Pancreas (tissue), 10 donors: ENCODE measurements around the gene ST8SIA1. TPM values are rescaled to one million over a fixed set of nuclear protein-coding genes. Genes with fewer than 3 reads are reported as not detected.

ENCODE experiments used
- ATAC-seq, 4 donors: fragments of 200-7000 bp; cut with Tn5 transposase; one replicate each; pipeline versions ENCODE4 v1.8.0 to v1.9.1; 2020; ENCODE audit warnings: mild to moderate bottlenecking in 4 of 4, moderate library complexity in 4 of 4
- DNase-seq, 6 donors: peaks; one replicate each; pipeline ENCODE4 v3.0.0-alpha.2; 2020
- FAIRE-seq: peaks from 2 replicates; lab custom pipeline; 2012; peaks lifted over from hg19 to GRCh38; lab: Jason Lieb, UNC
- H3K27ac ChIP-seq, 4 donors: fragments of 200-600 bp; sonication (generic); 1 replicate in 3 of 4; 2 replicates in 1 of 4; pipeline versions ENCODE4 v1.5.0 to v1.8.0; 2020
- H3K27me3 ChIP-seq, 4 donors: fragments of 200-600 bp; one replicate each; pipeline ENCODE4 v1.8.0; 2021
- H3K36me3 ChIP-seq, 3 donors: fragments of 200-600 bp; sonication (generic) in 1 of 3; one replicate each; pipeline versions ENCODE4 v1.5.0 to v1.8.0; 2020 to 2021
- H3K4me1 ChIP-seq, 3 donors: fragments of 200-600 bp; one replicate each; pipeline ENCODE4 v1.8.0; 2021
- H3K4me3 ChIP-seq, 4 donors: fragments of 200-600 bp; sonication (generic) in 2 of 4; one replicate each; pipeline versions ENCODE4 v1.5.0 to v1.8.0; 2020 to 2021
- H3K9me3 ChIP-seq, 4 donors: fragments of 200-600 bp; one replicate each; pipeline ENCODE4 v1.8.0; 2021
- CTCF ChIP-seq, 4 donors: fragments of 200-600 bp; sonication (generic) in 3 of 4; IDR thresholded peaks; one replicate each; pipeline versions ENCODE4 v1.5.0 to v1.8.0; 2021; ENCODE audit warnings: antibody characterized with exemption in 4 of 4
- WGBS, 2 donors: extraction: QIAGEN DNeasy Blood & Tissue Kit; methylation state at CpG; one replicate each; pipeline ENCODE4 v1.1.7; 2013; 5-methylcytosine and 5-hydroxymethylcytosine counted together
- intact Hi-C, 3 donors: fragments of 100-400 bp; cut with DNase I; formaldehyde crosslinking; loops; one replicate each; pipeline versions ENCODE4 v1.11.1 to v1.14.2; 2022
- polyA plus RNA-seq, 2 donors: library from polyadenylated mRNA; stranded (reverse); fragments of 200-250 nt; gene quantifications; one replicate each; pipeline ENCODE4 v1.2.3, GENCODE V29; 2013
- total RNA-seq, 6 donors: library from RNA; stranded (reverse); fragmentation: NEBNext Ultra II Directional in 4 of 6; extraction: Animal tissue kit (Norgen Biotek cat#: 25700) in 4 of 6; gene quantifications; one replicate each; pipeline versions ENCODE4 v1.2.1 to v1.2.4, GENCODE V29; 2021 to 2023
- donor health status: healthy with polysubstance abuse.
- donor health status: DM: no; HTN: no; CAD: no; lungs with moderate emphysema.
- donor health status: DM: no; HTN: no; CAD: no.
- donor health status: control.
- donor health status: control.
- donor health status: Bipolar disorder and iron deficiency.
- donor health status: DM: yes; HTN: yes; CAD: no.
- donor health status: DM: no; HTN: no; CAD: no.
- donor health status: DM: no; HTN: no; CAD: no.
- donor health status: DM: yes; HTN: yes; CAD: no.

ST8SIA1 gene
- total and polyA plus RNA-seq, 8 donors, result 0.38 to 1.5 (median 0.88) TPM; not detected in 2

- Histone ChIP-seq H3K36me3 (no peaks in the 10 kb centered on the region), H3K9me3 (no peaks in the 10 kb centered on the region), H3K27me3 (no peaks in the 10 kb centered on the region), H3K4me3 (no peak overlapping the region), H3K4me1 (no peaks in the 10 kb centered on the region), H3K27ac (no peak overlapping the region)
- FAIRE-seq (no peak), DNase-seq (no peak), ATAC-seq (no peak)
- TF ChIP-seq CTCF (IDR thresholded peaks at IDR 0.05), result no peak
- intact Hi-C loops, result no loop called here
Measured at GRCh38 chr12:22372277-22372837, 37.9 kb upstream of the ST8SIA1 start.

DNA sequence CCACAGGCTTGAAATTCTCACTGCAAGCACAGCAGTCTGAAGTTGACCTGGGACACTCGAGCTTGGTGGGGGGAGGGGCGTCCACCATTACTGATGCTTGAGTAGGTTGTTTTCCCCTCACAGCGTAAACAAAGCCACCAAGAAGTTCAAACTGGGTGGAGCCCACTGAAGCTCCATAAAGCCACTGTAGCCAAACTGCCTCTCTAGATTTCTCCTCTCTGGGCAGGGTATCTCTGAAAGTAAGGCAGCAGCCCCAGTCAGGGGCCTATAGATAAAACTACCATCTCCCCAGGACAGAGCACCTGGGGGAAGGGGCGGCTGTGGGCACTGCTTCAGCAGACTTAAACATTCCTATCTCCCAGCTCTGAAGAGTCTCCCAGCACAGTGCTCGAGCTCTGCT is 31.7 kb upstream of the ST8SIA1 start:
- Histone ChIP-seq H3K27me3 (no peaks in the 10 kb centered on the region), H3K36me3 (no peaks in the 10 kb centered on the region), H3K4me1 (no peaks in the 10 kb centered on the region), H3K4me3 (no peak overlapping the region), H3K9me3 (no peaks in the 10 kb centered on the region), H3K27ac (no peak overlapping the region)
- ATAC-seq (no peak), DNase-seq (no peak), FAIRE-seq (no peak)
- 39 to 51% methylated on average over 5 of the region's 5 CpGs for WGBS, 2 donors
- intact Hi-C loops, result no loop called here
- no peak for TF ChIP-seq CTCF (IDR thresholded peaks at IDR 0.05)

DNA sequence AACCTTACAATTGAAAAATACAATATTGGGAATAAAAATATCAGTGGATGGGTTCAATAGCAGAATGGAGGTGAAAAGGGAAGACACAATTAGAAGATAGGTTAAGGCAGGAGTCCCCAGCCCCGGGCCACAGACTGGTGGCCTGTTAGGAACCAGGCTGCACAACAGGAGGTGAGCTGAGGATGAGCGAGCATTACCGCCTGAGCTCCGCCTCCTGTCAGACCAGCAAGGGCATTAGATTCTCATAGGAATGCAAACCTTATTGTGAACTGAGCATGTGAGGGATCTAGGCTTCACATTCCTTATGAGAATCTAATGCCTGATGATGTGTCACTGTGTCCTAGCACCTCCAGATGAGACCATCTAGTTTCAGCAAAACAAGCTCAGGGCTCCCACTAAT is 27.3 kb upstream of the ST8SIA1 start:
- 54 to 59% methylated on average over 4 of the region's 4 CpGs for WGBS, 2 donors
- ATAC-seq, result no peak
- no peak for DNase-seq
- Histone ChIP-seq H3K36me3 (no peaks in the 10 kb centered on the region), H3K9me3 (no peaks in the 10 kb centered on the region), H3K27ac (no peak overlapping the region), H3K4me3 (no peak overlapping the region), H3K4me1 (no peaks in the 10 kb centered on the region), H3K27me3 (no peaks in the 10 kb centered on the region)
- no peak for TF ChIP-seq CTCF (IDR thresholded peaks at IDR 0.05)
- FAIRE-seq, result no peak
- intact Hi-C loops, result no loop called here

DNA sequence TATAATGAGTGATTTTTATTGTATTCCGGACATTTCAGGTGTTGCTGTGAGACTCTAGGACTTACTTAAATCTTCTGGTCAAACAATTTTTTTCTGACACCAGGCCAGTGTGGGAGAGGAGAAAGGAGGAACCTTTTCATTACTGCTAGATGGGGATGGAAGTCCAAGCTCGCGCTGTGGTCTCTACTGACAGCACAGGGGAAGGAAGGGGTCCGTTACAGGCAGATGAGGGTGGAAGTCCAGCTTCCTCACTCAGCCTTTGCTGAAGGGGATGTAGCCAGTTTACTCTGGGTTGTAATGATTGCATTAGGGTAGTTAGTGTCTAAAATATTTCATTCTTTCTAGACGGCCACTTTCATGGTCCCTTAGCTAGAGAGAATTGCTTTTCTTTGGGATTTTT is 26.3 kb upstream of the ST8SIA1 start:
- H3K27me3 ChIP-seq, result no peaks in the 10 kb centered on the region
- H3K36me3 ChIP-seq, result no peaks in the 10 kb centered on the region
- peak in 1 of 4 donors; percentile 52 for ATAC-seq
- no peaks in the 10 kb centered on the region for H3K9me3 ChIP-seq
- no peak overlapping the region for H3K4me3 ChIP-seq
- no peak for DNase-seq
- WGBS, 2 donors, result 61 to 68% methylated on average over 5 of the region's 5 CpGs
- intact Hi-C loops, result no loop called here
- FAIRE-seq, result no peak
- H3K27ac ChIP-seq, result no peak overlapping the region
- no peak for TF ChIP-seq CTCF (IDR thresholded peaks at IDR 0.05)
- H3K4me1 ChIP-seq, result no peaks in the 10 kb centered on the region

- no peak for FAIRE-seq
- no peak for TF ChIP-seq CTCF (IDR thresholded peaks at IDR 0.05)
- H3K27me3 ChIP-seq, result no peaks in the 10 kb centered on the region
- H3K36me3 ChIP-seq, result no peaks in the 10 kb centered on the region
- no peak for DNase-seq
- no peaks in the 10 kb centered on the region for H3K4me1 ChIP-seq
- H3K9me3 ChIP-seq, result no peaks in the 10 kb centered on the region
- 81 to 85% methylated on average over 3 of the region's 3 CpGs for WGBS, 2 donors
- H3K4me3 ChIP-seq, result no peak overlapping the region
- intact Hi-C loops, result no loop called here
- no peak overlapping the region for H3K27ac ChIP-seq
- ATAC-seq, result no peak
Measured at GRCh38 chr12:22357531-22357930, 23.0 kb upstream of the ST8SIA1 start.
